ENCODE results near the gene FADS2.

FADS2 gene

DNA sequence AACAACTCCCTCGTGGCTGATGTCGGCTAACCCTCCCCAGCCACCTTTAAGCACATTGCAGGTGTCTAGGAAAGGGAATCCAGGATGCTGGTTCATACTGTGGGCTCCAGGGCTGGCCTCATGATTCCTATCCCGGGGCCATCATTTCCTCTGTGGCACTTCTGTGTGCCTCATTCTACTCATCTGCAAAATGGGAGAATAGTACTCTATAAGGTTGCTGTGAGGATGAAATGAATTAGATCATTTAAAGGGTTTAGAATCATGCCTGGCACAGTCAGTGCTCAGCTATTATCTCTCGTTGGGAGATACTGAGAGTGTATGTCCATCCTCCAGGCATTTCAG, 67.6 kb downstream of the FADS2 start:
- no peak overlapping the region for H3K4me3 Mint-ChIP-seq
- ATAC-seq (ENCODE audit: low read depth) (no peak), DNase-seq (ENCODE audit: low spot score in 2 of 2) (no peak)
- peak overlapping the region; percentile 72 for H3K27ac Mint-ChIP-seq
- no peaks in the 10 kb centered on the region for H3K9me3 Mint-ChIP-seq
- no peaks in the 10 kb centered on the region for H3K36me3 Mint-ChIP-seq
- peaks cover 17% of the 10 kb centered on the region for H3K4me1 Mint-ChIP-seq
- no peaks in the 10 kb centered on the region for H3K27me3 Mint-ChIP-seq

DNA sequence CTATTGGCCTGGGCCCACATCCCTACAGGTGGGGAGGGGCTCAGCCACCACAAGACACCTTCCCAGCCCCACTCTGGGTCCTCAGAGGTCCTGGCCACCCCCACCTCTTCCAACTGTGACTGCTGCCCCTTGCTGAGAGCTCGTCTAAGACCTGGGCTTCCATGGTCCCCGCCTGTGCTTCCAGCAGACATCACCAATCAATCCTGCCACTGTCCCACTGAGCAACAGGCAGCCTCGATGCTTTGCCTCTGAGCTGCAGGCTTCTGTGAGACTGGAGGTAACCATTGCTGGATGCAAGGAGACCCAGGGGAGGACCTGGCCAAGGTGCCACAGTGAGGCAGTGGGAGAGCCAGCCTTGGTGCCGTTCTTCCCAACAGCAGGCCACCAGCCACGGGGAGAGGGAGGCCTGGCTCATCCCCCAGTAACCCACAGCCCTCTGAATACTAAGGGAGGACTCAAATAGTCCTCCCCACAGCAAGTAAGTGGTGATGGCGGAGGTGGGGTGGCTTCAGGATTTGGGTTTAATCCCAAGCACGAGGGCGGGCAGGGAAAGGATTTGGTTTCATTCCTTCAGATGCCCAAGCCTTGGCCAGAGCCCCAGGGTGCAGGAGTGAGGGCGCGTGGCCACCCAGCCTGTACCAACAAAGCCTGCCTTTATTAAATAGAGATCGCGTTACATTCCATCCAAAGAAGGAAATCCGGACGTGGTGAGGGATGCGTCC, 68.7 kb downstream of the FADS2 start:
- Mint-ChIP-seq H3K9me3 (no peaks in the 10 kb centered on the region), H3K36me3 (no peaks in the 10 kb centered on the region), H3K4me3 (no peak overlapping the region), H3K27ac (no peak overlapping the region), H3K4me1 (peaks cover 14% of the 10 kb centered on the region), H3K27me3 (no peaks in the 10 kb centered on the region)
- ATAC-seq (ENCODE audit: low read depth): no peak
- DNase-seq (ENCODE audit: low spot score in 2 of 2): no peak

DNA sequence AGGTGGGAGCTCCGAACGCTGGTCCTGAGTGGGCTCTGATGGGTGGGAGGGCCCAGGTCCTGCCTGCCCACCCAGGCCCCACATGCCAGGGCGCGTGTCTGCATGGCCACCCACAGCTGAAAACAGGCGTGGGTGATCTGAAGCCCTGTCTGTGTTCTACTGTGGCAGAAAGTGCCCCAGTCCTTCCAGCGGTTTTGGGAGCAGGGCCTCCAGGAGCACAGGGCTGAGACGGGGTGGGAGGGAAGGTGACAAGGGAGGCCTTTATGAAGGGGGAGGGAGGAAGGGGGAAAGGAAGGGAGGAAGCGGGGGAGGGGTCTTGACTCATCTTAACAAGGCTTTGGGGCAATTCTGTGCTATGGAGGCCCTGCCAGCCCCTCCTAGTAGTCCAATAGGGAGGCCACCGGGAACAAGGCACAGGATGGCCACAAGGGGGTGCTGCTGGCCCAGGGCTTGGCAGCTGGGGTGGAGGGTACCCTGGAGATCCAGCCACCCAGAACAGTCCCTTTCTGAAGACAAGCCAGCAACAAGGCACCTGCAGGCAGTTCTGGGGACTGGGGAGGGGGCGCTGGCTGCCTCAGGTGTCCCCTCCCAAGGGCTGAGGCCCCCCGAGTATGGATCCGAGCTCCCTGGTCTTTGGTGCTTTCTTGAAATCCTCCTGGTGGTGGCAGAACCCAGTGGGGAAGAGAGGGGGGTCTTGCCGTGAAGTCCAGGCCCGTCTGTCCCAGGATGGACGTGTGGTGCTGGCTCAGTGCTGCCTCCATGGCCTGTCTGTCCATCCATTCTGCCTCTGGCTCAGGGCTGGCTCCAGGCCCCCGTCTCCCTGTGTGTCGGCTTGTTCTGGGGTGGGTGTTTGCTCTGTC, 69.5 kb downstream of the FADS2 start:
- ATAC-seq (ENCODE audit: low read depth) (peak; percentile 40), DNase-seq (ENCODE audit: low spot score in 2 of 2) (peak; percentile 60 to 75)
- H3K4me3 Mint-ChIP-seq: no peak overlapping the region
- no peaks in the 10 kb centered on the region for H3K9me3 Mint-ChIP-seq
- H3K27me3 Mint-ChIP-seq: no peaks in the 10 kb centered on the region
- H3K4me1 Mint-ChIP-seq: peaks cover 12% of the 10 kb centered on the region
- no peaks in the 10 kb centered on the region for H3K36me3 Mint-ChIP-seq
- H3K27ac Mint-ChIP-seq: no peak overlapping the region

DNA sequence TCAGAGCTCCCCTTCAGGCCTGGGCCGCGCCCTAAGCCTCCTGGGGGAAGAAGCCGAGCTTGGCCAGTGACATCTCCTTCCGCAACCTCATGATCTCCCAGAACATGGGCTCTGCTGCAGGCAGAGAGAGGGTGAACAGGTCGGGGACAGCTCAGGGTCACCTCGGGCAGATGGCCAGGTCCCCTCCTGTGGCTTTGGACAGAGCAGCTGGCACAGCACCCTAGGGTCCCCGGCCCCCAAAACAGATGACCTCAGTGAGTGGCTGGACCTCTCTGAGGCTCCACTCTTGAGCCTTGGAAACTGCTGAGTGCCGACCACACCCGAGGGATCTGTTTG, 70.1 kb downstream of the FADS2 start:
- H3K27me3 Mint-ChIP-seq: no peaks in the 10 kb centered on the region
- H3K27ac Mint-ChIP-seq: no peak overlapping the region
- H3K9me3 Mint-ChIP-seq: no peaks in the 10 kb centered on the region
- DNase-seq (ENCODE audit: low spot score in 2 of 2): no peak
- no peak for ATAC-seq (ENCODE audit: low read depth)
- peaks cover 12% of the 10 kb centered on the region for H3K4me1 Mint-ChIP-seq
- H3K4me3 Mint-ChIP-seq: no peak overlapping the region
- no peaks in the 10 kb centered on the region for H3K36me3 Mint-ChIP-seq

DNA sequence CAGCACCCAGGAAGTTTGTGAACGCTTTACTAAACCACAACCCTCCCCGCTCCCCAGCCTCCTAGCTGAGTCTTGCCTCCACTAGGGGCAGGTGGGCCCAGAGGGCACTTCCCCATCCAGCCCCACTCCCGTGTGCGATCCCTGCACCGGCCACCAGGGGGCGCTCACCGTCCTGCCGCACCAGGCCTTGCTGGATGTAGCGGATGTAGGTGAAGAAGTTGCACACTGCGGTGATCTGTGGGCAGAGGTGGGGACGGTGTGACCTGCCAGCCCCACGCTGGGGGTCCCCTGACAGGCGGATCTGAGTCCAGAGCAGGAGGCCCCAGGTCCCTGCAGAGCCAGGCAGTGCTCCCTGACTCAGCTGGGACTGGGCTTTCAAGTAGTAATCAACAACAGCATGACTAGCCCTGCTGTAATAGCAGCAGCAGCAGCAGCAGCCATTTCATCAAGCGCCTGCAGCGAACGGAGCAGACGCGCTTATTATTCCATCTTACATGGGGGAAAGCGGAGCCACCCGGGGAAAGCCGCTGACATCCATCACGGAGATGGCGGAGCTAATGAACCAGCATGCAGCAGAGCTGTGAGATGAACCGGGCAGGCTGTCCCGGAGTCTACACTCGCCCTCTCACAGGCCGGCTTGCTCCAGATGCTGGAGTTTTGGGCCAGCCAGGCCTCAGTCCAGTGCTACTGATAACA, 71.2 kb downstream of the FADS2 start:
- Mint-ChIP-seq H3K4me3 (no peak overlapping the region), H3K9me3 (no peaks in the 10 kb centered on the region), H3K27me3 (peaks cover 3% of the 10 kb centered on the region), H3K4me1 (peaks cover 12% of the 10 kb centered on the region), H3K27ac (peak overlapping the region; percentile 85), H3K36me3 (no peaks in the 10 kb centered on the region)
- peak; percentile 100 for DNase-seq (ENCODE audit: low spot score in 2 of 2)
- peak; percentile 94 for ATAC-seq (ENCODE audit: low read depth)

DNA sequence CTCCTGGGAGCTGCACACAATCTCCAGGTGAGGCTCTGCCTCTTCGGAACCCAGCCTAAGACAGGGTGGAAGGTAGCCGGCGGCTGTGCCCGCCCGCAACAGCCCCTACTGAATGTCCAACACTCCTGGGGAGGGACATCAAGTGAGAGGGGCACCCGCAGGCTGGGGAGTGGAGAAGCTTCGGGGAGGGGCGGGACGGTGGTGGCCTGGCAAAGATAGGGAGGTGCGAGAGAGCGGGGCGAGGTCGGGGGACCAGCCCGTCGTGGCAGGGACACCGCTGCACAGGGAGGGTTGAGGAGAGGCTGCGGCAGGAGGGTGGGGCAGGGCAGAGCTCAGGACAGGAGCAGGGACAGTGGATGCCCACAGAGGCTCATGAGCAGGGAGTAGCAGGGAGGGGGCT, 72.2 kb downstream of the FADS2 start:
- no peak for ATAC-seq (ENCODE audit: low read depth)
- Mint-ChIP-seq H3K4me3 (no peak overlapping the region), H3K27me3 (peaks cover 3% of the 10 kb centered on the region), H3K4me1 (peaks cover 12% of the 10 kb centered on the region), H3K36me3 (no peaks in the 10 kb centered on the region), H3K9me3 (no peaks in the 10 kb centered on the region), H3K27ac (no peak overlapping the region)
- no peak for DNase-seq (ENCODE audit: low spot score in 2 of 2)

DNA sequence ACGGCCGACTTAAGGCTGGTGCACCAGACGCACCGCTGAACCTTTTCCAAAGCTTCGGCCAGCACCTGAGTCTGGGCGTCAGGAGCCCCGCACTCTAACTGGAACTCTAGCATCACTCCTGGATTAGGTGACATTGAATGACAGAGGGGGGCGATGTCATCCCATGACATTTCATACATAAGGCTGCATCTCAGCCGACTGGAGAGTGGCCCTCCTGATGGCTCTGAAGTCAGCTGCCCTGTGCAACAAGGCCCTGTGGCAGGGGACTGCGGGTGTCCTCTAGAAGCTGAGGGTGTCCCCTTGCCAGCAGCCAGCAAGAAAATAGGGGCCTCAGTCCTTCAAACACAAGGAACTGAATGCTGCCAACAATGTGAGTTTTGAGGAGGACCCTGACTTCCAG, 73.3 kb downstream of the FADS2 start:
- no peaks in the 10 kb centered on the region for H3K9me3 Mint-ChIP-seq
- peaks cover 12% of the 10 kb centered on the region for H3K4me1 Mint-ChIP-seq
- H3K27me3 Mint-ChIP-seq: peaks cover 3% of the 10 kb centered on the region
- H3K4me3 Mint-ChIP-seq: no peak overlapping the region
- no peak for DNase-seq (ENCODE audit: low spot score in 2 of 2)
- ATAC-seq (ENCODE audit: low read depth): no peak
- no peaks in the 10 kb centered on the region for H3K36me3 Mint-ChIP-seq
- H3K27ac Mint-ChIP-seq: no peak overlapping the region

DNA sequence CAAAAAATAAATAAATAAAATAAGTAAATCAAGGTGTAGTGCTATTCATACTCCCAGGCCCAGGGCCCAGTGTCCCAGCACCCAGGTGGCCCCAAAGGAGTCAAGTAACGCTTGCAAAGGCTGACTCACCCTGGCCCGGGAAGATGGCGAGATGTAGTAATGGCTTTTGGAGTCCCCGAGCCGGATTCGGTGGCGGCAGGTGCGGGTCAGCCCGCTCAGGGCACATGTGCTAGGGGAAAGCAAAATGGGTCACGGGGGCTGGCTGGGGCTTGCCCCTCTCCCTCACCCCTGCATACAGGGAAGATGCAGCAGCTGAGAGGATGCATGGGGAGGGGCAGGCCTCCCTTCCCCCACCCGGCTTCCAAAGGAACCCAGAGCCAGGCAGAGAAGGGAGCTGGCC, 74.2 kb downstream of the FADS2 start:
- H3K36me3 Mint-ChIP-seq: no peaks in the 10 kb centered on the region
- no peaks in the 10 kb centered on the region for H3K9me3 Mint-ChIP-seq
- peaks cover 13% of the 10 kb centered on the region for H3K4me1 Mint-ChIP-seq
- no peak overlapping the region for H3K27ac Mint-ChIP-seq
- peaks cover 3% of the 10 kb centered on the region for H3K27me3 Mint-ChIP-seq
- H3K4me3 Mint-ChIP-seq: no peak overlapping the region
- ATAC-seq (ENCODE audit: low read depth): no peak
- no peak for DNase-seq (ENCODE audit: low spot score in 2 of 2)

DNA sequence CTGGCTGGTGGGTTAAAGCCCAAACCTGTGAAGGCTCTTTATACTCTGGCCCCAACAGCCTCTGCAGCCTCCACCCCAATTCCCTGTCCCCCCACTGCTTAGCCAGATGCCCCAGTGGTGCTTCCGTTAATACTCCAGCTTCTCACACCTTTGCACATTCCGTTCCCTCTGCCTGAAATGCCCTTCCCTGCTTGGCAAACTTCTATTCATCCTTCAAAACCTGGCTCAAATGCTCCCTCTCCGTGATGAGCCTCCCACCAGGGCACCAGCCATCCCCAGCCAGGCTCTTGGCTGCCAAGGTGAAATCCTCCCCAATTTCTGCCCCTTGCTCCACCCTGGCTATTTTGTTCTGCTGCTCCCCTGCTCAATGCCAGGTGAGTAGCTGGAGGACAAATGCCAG, 75.7 kb downstream of the FADS2 start:
- Mint-ChIP-seq H3K27ac (no peak overlapping the region), H3K4me3 (no peak overlapping the region), H3K9me3 (no peaks in the 10 kb centered on the region), H3K4me1 (peaks cover 9% of the 10 kb centered on the region), H3K27me3 (peaks cover 3% of the 10 kb centered on the region), H3K36me3 (no peaks in the 10 kb centered on the region)
- no peak for ATAC-seq (ENCODE audit: low read depth)
- DNase-seq (ENCODE audit: low spot score in 2 of 2): no peak

DNA sequence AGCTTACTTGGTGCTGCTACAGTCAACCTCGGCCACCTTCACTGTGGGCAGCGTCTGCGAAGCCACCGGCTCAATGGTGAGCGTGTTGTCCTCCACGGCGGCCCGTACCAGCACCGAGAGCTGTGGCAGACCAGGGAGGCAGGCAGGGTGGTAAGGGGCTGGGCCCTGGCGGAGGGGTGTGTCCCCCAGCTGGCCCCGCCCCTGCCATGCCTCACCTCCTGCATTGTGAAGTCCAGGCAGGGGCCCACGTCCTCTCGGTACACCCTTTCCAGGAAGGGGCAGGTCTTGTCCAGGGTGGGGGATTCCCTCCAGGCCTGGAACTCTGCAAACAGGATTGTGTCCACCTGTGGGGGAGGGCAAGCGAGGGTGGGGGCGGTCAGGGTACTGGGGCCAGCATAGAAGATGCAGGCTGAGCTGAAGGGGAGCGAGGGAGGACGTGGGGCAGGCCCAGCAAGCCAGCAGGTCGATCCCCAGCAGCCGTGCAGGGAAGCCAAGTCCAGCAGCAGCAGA, 76.5 kb downstream of the FADS2 start:
- Mint-ChIP-seq H3K4me3 (no peak overlapping the region), H3K4me1 (peaks cover 3% of the 10 kb centered on the region), H3K27ac (no peak overlapping the region), H3K36me3 (no peaks in the 10 kb centered on the region), H3K27me3 (peaks cover 3% of the 10 kb centered on the region), H3K9me3 (no peaks in the 10 kb centered on the region)
- DNase-seq (ENCODE audit: low spot score in 2 of 2): no peak
- no peak for ATAC-seq (ENCODE audit: low read depth)

DNA sequence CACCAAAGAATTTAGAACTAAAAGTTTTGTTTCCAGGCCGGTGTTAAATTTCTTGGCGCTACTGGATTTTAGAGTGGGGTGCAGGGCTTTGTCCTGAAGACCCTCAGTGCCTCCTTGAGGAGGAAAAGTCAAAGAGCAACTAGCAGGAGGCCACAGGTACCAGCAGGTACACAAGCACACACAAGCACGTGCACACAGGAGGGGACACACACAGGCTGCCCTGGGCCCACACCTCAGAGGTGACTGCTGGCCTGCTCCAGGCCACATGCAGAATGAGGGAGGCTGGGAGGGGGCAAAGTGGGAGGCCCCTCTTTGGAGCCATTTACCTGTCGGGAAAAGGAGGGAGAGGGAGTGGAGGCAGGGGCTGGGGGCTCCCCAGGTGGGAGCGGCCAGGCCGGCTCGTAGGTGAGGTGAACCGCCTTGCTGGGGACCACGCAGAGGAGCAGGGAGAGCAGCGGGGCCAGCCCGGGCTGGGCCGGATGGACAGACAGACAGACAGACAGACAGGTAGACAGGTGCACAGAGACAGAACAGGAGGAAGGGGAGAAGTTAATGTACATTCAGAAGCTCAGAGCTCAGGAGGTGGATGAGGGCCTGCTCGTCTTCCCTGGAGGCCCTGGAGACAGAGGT, 77.1 kb downstream of the FADS2 start:
- ATAC-seq (ENCODE audit: low read depth) (no peak), DNase-seq (ENCODE audit: low spot score in 2 of 2) (no peak)
- no peaks in the 10 kb centered on the region for H3K9me3 Mint-ChIP-seq
- H3K4me3 Mint-ChIP-seq: no peak overlapping the region
- no peak overlapping the region for H3K27ac Mint-ChIP-seq
- peaks cover 3% of the 10 kb centered on the region for H3K4me1 Mint-ChIP-seq
- peaks cover 3% of the 10 kb centered on the region for H3K27me3 Mint-ChIP-seq
- H3K36me3 Mint-ChIP-seq: no peaks in the 10 kb centered on the region

DNA sequence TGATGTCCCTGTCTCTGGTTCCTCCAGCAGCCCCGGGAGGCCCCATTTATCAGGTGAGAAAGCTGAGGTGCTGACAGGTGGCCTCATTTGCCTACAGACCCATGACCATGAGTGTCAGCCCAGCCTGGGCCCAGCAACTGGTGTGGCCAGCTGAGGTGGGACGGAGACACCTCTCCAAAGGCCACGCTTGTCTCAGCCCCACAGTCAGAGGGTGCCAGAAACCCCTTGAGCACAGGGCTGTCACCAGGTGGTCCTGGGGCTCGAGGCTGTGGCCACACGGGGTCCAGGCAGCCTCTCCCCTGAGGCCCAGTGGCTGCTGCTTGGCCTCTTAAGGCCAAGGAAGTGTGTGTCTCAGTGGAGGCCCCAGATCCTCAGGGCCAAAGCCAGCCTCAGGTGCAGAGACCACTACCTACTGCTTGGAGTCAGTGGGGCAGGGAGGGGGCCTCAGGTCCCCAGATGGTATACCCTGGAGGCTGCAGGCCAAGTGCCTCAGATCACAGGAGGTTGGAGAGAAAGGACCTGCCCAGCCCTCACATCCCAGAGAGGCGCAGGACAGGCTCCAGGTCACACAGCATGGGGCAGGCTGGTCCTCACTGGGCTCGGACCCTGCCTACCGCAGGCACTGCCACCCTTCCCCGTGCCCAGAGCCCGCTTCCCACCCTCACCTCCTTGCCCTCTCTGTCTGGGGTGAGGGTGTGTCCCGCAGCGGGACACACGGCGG, 77.9 kb downstream of the FADS2 start:
- Mint-ChIP-seq H3K4me1 (peaks cover 3% of the 10 kb centered on the region), H3K4me3 (no peak overlapping the region), H3K27ac (no peak overlapping the region), H3K9me3 (no peaks in the 10 kb centered on the region), H3K36me3 (no peaks in the 10 kb centered on the region), H3K27me3 (peaks cover 3% of the 10 kb centered on the region)
- DNase-seq (ENCODE audit: low spot score in 2 of 2) (no peak), ATAC-seq (ENCODE audit: low read depth) (no peak)

DNA sequence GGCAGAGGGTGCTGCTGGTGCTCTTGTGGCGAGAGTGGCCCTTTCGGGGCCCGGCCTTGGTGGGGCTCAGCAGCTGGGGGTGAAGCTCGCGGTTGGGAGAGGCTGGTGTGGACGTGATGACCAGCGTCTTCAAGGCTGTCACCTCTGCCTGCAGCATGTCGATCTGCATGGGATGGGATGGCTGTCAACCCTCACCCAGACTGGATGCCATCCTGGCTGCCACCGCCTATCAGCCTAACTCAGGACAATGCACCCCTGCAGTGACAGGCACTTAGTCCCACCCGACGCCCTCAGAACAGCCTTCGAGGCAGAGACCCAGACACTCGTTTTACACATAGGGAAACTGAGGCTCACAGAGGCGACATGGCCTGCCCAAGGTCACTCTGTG, 78.4 kb downstream of the FADS2 start:
- no peak overlapping the region for H3K27ac Mint-ChIP-seq
- no peaks in the 10 kb centered on the region for H3K36me3 Mint-ChIP-seq
- peaks cover 3% of the 10 kb centered on the region for H3K4me1 Mint-ChIP-seq
- peaks cover 3% of the 10 kb centered on the region for H3K27me3 Mint-ChIP-seq
- no peak overlapping the region for H3K4me3 Mint-ChIP-seq
- ATAC-seq (ENCODE audit: low read depth) (no peak), DNase-seq (ENCODE audit: low spot score in 2 of 2) (no peak)
- no peaks in the 10 kb centered on the region for H3K9me3 Mint-ChIP-seq
